ENCODE measurements around the gene GLIPR1L1. TPM values are rescaled to one million over a fixed set of nuclear protein-coding genes. Genes with fewer than 3 reads are reported as not detected.

GLIPR1L1 gene
- total and polyA plus RNA-seq, 2 of the 4 experiments (the other 2 are of a cell fraction), result not detected

GRCh38 chr12:75334384-75335030, at the start of gene GLIPR1L1 (continued):
- TF ChIP-seq RFX5 (IDR thresholded peaks at IDR 0.05; ENCODE audit: low read depth, low read length) (no peak), FOS (IDR thresholded peaks at IDR 0.05; ENCODE audit: low read depth, low read length) (no peak), SMC3 (IDR thresholded peaks at IDR 0.05; ENCODE audit: low read depth, low read length) (peak; percentile 72), POLR2A (IDR thresholded peaks at IDR 0.05; ENCODE audit: low read depth, low read length) (no peak), MAZ (IDR thresholded peaks at IDR 0.05; ENCODE audit: borderline replicate concordance, low read depth, low read length) (no peak)

- Histone ChIP-seq H3K79me1 (ENCODE audit: low read depth in 1 of 2, low read length in 2 of 2) (no peaks in the 10 kb centered on the region), H3K27ac (ENCODE audit: insufficient read depth, low read length) (no peak overlapping the region), H3K23ac (ENCODE audit: low read depth, low read length) (no peak overlapping the region; the same call in 1 of the 2 replicates), H3K36me3 (ENCODE audit: control insufficient read depth, insufficient read depth, low read length) (no peaks in the 10 kb centered on the region), H2AK5ac (ENCODE audit: low read depth, low read length) (no peak overlapping the region), H4K91ac (ENCODE audit: insufficient read depth, low read depth, low read length) (no peak overlapping the region), H4K20me1 (ENCODE audit: insufficient read depth, low read length) (no peaks in the 10 kb centered on the region), H2BK120ac (ENCODE audit: low read depth, low read length) (no peak overlapping the region), H2AFZ (replicated peaks; ENCODE audit: low read length, poor library complexity) (no peak overlapping the region), H3K4me1 (ENCODE audit: control insufficient read depth, insufficient read depth, low read length) (no peaks in the 10 kb centered on the region), H3K9me1 (ENCODE audit: insufficient read depth, low read length) (no peaks in the 10 kb centered on the region), H2BK20ac (ENCODE audit: low read depth, low read length) (no peak overlapping the region), H3K9ac (ENCODE audit: low read depth, low read length) (no peak overlapping the region), H3K4ac (ENCODE audit: low read depth, low read length) (no peak overlapping the region), H3K4me3 (ENCODE audit: insufficient read depth, low read depth, low read length) (no peak overlapping the region), H2BK15ac (ENCODE audit: low read depth, low read length) (no peak overlapping the region), H3K9me3 (ENCODE audit: control insufficient read depth, insufficient read depth, low read length) (no peaks in the 10 kb centered on the region), H3K4me2 (ENCODE audit: low read depth, low read length) (no peak overlapping the region), H3K27me3 (ENCODE audit: control insufficient read depth, insufficient read depth, low read length) (no peaks in the 10 kb centered on the region), H3K56ac (ENCODE audit: extremely low read depth, insufficient read depth, low read length) (no peak overlapping the region), H2BK5ac (ENCODE audit: low read depth, low read length, poor library complexity, severe bottlenecking) (no peak overlapping the region), H4K8ac (ENCODE audit: low read depth in 2 of 2, low read length in 2 of 2) (no peak overlapping the region), H2AK9ac (replicated peaks; ENCODE audit: low read depth, low read length, poor library complexity) (no peak overlapping the region), H4K5ac (ENCODE audit: low read depth, low read length) (no peak overlapping the region), H3K14ac (replicated peaks; ENCODE audit: low read depth, low read length) (no peak overlapping the region), H3K18ac (ENCODE audit: low read depth, low read length) (no peak overlapping the region)
- BruUV-seq (replicated peaks), result no TSS peak
- dilution Hi-C loops (cut with HindIII; ENCODE audit: low sequenced_read_pairs, unreplicated experiment), result no loop called here
- 83% methylated on average over 1 of the region's 1 CpG; no CpG with 5 or more reads in 1 of the 2 experiments for WGBS, 2 experiments (ENCODE audit: extremely low coverage in 2 of 2, insufficient read length in 1 of 2)
- no peak for ATAC-seq (ENCODE audit: low read depth)
- ChIA-PET CTCF (interaction anchor here (0.7 kb wide), 1 partner anchor 41 kb away, joined by 3 read pairs; the partner anchor contains the start of gene CAPS2), POLR2A (ENCODE audit: unreplicated experiment) (no interaction called here)
- no peak for DNase-seq
- in situ Hi-C loops (cut with MboI; ENCODE audit: low sequenced_read_pairs), result loop anchor here (25.0 kb wide), 1 partner anchor 602 kb away; no protein-coding TSS in a partner anchor
- intact Hi-C loops (cut with micrococcal nuclease), result loop anchor here (2.0 kb wide), 3 partner anchors 440 to 600 kb away; no protein-coding TSS in a partner anchor
- TF ChIP-seq POLR2A (IDR thresholded peaks at IDR 0.05; ENCODE audit: low read depth, low read length) (no peak), RCOR1 (IDR thresholded peaks at IDR 0.05; ENCODE audit: insufficient replicate concordance, low read length) (no peak), MAZ (IDR thresholded peaks at IDR 0.05; ENCODE audit: borderline replicate concordance, low read depth, low read length) (no peak), CHD1 (IDR thresholded peaks at IDR 0.05; ENCODE audit: low read depth, low read length) (no peak), MAFK (IDR thresholded peaks at IDR 0.05; ENCODE audit: low read depth, low read length) (no peak), USF2 (IDR thresholded peaks at IDR 0.05; ENCODE audit: low read depth, low read length) (no peak), CTCF (conservative IDR thresholded peaks at IDR 0.05; ENCODE audit: low read depth, low read length) (no peak), RAD21 (IDR thresholded peaks at IDR 0.05; ENCODE audit: low read length) (no peak), ELK1 (IDR thresholded peaks at IDR 0.05; ENCODE audit: borderline replicate concordance, low read depth, low read length) (no peak), NFE2L2 (IDR thresholded peaks at IDR 0.05; ENCODE audit: low read depth, low read length) (no peak)
Observed at GRCh38 chr12:75288860-75289259, 45.6 kb upstream of the GLIPR1L1 start.
